GM18502 (cell line): Measurements from ENCODE around the gene FSTL4.

Experiments used
- ATAC-seq: cut with Tn5 transposase; IDR thresholded peaks from one replicate; pipeline ENCODE4 v1.9.1; 2021; ENCODE audit warnings: mild to moderate bottlenecking; ENCODE audit not compliant: unreplicated experiment, poor library complexity

The FSTL4 gene

GRCh38 chr5:133260715-133261114 is 351.6 kb downstream of the FSTL4 start:
- no peak for ATAC-seq

GRCh38 chr5:133259199-133259997 is 352.9 kb downstream of the FSTL4 start:
- no peak for ATAC-seq

GRCh38 chr5:133257977-133258376 is 354.4 kb downstream of the FSTL4 start:
- ATAC-seq = no peak

- no peak for ATAC-seq
Observed at GRCh38 chr5:133256276-133256675, 356.1 kb downstream of the FSTL4 start.

- ATAC-seq = no peak
Observed at GRCh38 chr5:133254803-133255202, 357.5 kb downstream of the FSTL4 start.

GRCh38 chr5:133253671-133254070 is 358.7 kb downstream of the FSTL4 start:
- no peak for ATAC-seq

GRCh38 chr5:133253070-133253469 is 359.3 kb downstream of the FSTL4 start:
- no peak for ATAC-seq

GRCh38 chr5:133252133-133252480 is 360.2 kb downstream of the FSTL4 start:
- ATAC-seq = no peak

- ATAC-seq = no peak
Observed at GRCh38 chr5:133251296-133252132, 360.8 kb downstream of the FSTL4 start.

GRCh38 chr5:133250527-133250926 is 361.8 kb downstream of the FSTL4 start:
- no peak for ATAC-seq

GRCh38 chr5:133249593-133249992 is 362.7 kb downstream of the FSTL4 start:
- no peak for ATAC-seq

GRCh38 chr5:133247881-133248624 is 364.3 kb downstream of the FSTL4 start:
- ATAC-seq = no peak

- ATAC-seq = no peak
Observed at GRCh38 chr5:133247151-133247709, 365.1 kb downstream of the FSTL4 start.

GRCh38 chr5:133246376-133247150 is 365.8 kb downstream of the FSTL4 start:
- ATAC-seq = no peak

- ATAC-seq = no peak
Observed at GRCh38 chr5:133246053-133246370, 366.3 kb downstream of the FSTL4 start.

GRCh38 chr5:133245191-133246052 is 366.9 kb downstream of the FSTL4 start:
- no peak for ATAC-seq

- no peak for ATAC-seq
Observed at GRCh38 chr5:133244242-133244641, 368.1 kb downstream of the FSTL4 start.

- ATAC-seq = no peak
Observed at GRCh38 chr5:133243196-133243595, 369.1 kb downstream of the FSTL4 start.

- ATAC-seq = peak; percentile 52
Observed at GRCh38 chr5:133242221-133242835, 370.0 kb downstream of the FSTL4 start.
